Panc1 (cell line): ENCODE measurements around the gene SNRPD3.

ENCODE experiments used
- POLR2AphosphoS5 ChIP-seq: IDR thresholded peaks from 2 replicates; pipeline ENCODE4 v1.6.1; 2012; ENCODE audit warnings: mild to moderate bottlenecking, low read depth, low read length, moderate library complexity
- TF ChIP-seq, protein P1 (sequence below): fragments of 450-650 bp; IDR thresholded peaks from 2 replicates; pipeline ENCODE4 v1.5.1; 2017; ENCODE audit warnings: mild to moderate bottlenecking

- TF ChIP-seq, protein P1, sequence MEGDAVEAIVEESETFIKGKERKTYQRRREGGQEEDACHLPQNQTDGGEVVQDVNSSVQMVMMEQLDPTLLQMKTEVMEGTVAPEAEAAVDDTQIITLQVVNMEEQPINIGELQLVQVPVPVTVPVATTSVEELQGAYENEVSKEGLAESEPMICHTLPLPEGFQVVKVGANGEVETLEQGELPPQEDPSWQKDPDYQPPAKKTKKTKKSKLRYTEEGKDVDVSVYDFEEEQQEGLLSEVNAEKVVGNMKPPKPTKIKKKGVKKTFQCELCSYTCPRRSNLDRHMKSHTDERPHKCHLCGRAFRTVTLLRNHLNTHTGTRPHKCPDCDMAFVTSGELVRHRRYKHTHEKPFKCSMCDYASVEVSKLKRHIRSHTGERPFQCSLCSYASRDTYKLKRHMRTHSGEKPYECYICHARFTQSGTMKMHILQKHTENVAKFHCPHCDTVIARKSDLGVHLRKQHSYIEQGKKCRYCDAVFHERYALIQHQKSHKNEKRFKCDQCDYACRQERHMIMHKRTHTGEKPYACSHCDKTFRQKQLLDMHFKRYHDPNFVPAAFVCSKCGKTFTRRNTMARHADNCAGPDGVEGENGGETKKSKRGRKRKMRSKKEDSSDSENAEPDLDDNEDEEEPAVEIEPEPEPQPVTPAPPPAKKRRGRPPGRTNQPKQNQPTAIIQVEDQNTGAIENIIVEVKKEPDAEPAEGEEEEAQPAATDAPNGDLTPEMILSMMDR = no peak
- no peak for TF ChIP-seq POLR2AphosphoS5
Observed at GRCh38 chr22:24580276-24580675, 24.5 kb downstream of the SNRPD3 start.
